ENCODE data around the gene CRACDL.

CRACDL gene

DNA sequence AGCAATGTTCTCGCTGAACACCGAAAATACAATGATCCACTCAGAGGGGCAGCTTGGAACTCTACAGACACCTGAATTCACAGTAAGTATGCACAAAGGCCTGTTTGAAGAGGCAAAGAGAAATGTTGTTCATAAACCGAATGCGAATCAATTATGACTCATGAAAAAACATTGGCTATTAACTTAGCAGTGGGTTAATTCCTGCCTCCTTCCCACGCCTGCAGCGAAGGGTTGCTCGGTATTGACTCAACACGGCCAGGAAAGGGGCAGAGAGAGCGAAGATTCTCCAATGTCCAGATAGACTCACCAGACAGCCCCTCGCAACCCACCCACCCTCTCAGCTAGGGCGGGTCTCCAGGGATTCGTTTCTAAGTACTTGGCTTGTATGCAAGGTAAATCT lies 9.4 kb downstream of the CRACDL start:
- DNase-seq (ENCODE audit: low read depth), result no peak
- TF ChIP-seq, protein P1, sequence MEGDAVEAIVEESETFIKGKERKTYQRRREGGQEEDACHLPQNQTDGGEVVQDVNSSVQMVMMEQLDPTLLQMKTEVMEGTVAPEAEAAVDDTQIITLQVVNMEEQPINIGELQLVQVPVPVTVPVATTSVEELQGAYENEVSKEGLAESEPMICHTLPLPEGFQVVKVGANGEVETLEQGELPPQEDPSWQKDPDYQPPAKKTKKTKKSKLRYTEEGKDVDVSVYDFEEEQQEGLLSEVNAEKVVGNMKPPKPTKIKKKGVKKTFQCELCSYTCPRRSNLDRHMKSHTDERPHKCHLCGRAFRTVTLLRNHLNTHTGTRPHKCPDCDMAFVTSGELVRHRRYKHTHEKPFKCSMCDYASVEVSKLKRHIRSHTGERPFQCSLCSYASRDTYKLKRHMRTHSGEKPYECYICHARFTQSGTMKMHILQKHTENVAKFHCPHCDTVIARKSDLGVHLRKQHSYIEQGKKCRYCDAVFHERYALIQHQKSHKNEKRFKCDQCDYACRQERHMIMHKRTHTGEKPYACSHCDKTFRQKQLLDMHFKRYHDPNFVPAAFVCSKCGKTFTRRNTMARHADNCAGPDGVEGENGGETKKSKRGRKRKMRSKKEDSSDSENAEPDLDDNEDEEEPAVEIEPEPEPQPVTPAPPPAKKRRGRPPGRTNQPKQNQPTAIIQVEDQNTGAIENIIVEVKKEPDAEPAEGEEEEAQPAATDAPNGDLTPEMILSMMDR (conservative IDR thresholded peaks at IDR 0.05; ENCODE audit: low read depth, low read length), result no peak
- H3K4me3 ChIP-seq (ENCODE audit: low read length), result no peak overlapping the region

DNA sequence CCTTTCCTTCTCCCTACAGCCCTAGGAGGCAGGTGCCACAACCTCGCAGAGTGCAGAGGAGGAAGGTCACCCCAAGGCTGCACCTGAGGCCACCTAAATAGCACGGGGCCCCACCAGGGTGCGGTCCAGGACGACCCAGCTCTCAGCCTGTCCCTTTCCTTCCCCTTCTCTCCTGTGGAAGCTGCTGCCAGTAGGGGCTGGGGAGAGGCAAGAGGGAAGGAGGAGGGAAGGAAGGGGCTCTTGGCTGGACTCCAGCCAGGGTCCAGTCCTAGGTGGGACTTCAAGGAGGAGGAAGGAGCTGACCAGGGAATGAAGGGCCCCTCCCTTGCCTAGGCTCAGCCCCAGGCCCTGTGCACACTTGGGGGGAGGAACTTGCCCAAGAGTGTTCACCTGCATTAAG lies 11.1 kb downstream of the CRACDL start:
- DNase-seq (ENCODE audit: low read depth), result no peak
- TF ChIP-seq, protein P1 (conservative IDR thresholded peaks at IDR 0.05; ENCODE audit: low read depth, low read length), result no peak
- H3K4me3 ChIP-seq (ENCODE audit: low read length), result no peak overlapping the region

DNA sequence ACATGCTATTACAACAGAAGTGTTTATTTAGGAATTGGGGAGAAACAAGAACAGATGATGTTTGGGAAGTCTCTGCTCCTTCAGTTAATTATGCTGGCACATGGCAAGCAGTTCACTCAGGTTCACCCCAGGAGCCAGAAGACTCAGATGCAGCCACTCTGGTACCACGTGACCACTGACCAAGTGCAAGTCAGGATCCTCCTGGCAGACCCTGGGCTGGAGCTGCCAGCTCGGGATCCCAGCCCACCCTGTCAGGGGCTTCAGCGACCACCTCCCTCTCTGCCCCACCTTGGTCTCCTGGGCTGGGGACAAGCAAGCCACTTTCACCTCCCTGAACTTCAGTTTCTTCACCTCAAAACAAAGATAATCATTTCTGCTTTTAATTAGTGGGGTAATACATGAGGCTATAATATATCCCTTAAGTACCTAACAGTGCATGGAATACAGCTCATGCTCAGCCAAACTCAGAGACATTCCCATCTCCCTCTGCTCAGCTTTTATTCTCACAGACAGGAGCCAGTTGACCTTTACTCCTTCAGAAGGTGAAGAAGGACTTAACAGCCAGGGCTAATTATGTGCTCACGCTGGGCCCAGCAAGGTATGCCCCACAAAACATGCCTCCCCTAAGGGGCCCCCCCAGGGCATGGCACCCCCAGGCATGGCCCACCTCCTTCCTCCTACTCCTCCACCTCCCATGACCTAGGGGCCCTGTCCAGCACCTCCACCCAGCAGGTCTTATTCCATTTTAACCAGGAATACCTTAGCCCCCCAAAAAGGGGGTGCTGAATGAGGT lies 11.8 kb downstream of the CRACDL start:
- TF ChIP-seq, protein P1 (conservative IDR thresholded peaks at IDR 0.05; ENCODE audit: low read depth, low read length), result no peak
- DNase-seq (ENCODE audit: low read depth), result no peak
- H3K4me3 ChIP-seq (ENCODE audit: low read length), result no peak overlapping the region

DNA sequence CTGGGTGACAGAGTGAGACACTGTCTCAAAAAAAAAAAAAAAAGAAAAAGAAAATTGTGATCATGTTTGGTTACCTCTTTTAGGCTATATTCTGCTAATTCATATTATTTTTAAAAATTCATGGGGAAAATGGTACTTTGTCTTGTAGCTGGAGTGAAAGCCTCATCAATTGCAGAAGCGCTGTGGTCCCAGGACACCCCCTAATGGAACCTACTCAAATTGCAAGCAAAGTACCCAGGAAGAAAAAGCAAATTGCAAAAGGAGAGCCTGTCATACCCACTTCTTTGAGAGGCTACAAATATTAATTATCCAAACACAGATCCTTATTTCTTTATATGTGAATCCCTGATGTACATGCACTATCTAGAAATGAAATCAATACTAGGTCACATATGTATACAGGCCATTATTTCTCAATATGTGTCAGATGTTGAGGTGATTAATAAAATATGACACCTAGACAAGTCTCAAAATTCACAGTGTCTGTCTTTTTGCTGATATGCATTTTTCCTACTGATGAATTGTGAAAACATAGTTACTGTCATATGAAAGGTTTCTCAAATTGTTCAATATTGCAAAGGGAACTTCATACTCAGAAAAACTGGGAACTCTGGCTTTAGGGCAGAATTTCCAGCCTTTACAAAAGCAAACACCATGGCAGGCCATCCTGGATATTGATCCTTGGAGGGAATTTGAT lies 12.6 kb downstream of the CRACDL start:
- DNase-seq (ENCODE audit: low read depth), result no peak
- TF ChIP-seq, protein P1 (conservative IDR thresholded peaks at IDR 0.05; ENCODE audit: low read depth, low read length), result peak; percentile 44
- H3K4me3 ChIP-seq (ENCODE audit: low read length), result no peak overlapping the region

DNA sequence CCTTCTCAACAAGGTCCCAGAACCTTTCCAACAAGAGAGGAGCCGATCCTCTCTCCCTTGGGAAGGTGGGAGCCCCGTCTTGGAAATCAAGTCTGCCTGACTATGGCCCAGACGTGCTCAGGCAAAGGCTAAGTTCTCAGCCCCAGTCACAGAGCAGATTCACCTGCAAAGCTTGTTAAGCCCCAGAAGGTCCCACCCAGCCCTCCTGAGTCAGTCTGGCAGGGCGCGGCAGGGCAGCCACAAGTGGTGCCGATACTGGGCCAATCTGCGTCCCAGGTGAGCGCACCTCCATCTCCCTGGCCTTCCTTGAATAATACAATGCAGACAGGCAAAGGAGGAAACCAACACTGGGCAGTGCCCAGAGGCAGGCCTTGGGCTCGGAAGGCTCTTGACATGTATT lies 15.0 kb downstream of the CRACDL start:
- no peak for DNase-seq (ENCODE audit: low read depth)
- H3K4me3 ChIP-seq (ENCODE audit: low read length), result no peak overlapping the region
- TF ChIP-seq, protein P1 (conservative IDR thresholded peaks at IDR 0.05; ENCODE audit: low read depth, low read length), result no peak

DNA sequence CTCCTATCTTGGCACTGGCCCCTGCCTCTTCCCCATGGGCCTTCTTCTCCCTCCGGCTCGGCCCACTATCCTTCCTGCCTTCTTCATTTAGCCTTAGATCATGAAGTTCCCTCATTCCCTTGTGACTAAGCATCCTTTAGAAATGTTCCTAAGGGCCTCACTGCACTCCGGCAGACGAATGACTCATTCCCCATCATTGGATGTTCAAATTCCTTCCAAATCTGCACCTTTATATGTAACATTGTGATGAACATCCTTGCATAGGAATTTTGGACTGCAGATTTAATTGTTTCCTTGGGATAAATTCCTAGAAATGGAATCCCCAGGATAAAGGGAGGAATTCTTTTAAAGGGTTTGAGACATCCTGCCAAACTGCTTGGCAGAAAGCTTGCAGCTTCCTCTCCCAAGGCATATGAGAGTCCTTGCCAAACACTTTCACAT lies 19.0 kb downstream of the CRACDL start:
- peak; percentile 65 for DNase-seq (ENCODE audit: low read depth)
- TF ChIP-seq, protein P1 (conservative IDR thresholded peaks at IDR 0.05; ENCODE audit: low read depth, low read length), result no peak
- H3K4me3 ChIP-seq (ENCODE audit: low read length), result no peak overlapping the region
